Mammary epithelial cell (primary cell): ENCODE data around the gene PPP1R37.

Source experiments
- EZH2 ChIP-seq: IDR thresholded peaks from 2 replicates; pipeline ENCODE4 v1.6.1; 2012; ENCODE audit warnings: low read length, inconsistent platforms, borderline replicate concordance
- TF ChIP-seq, protein P1 (sequence below), 2 donors: IDR thresholded peaks in 1 of 2; conservative IDR thresholded peaks in 1 of 2; 2 replicates each; pipeline ENCODE4 v1.5.1; 2011 to 2012; ENCODE audit warnings: inconsistent platforms in 2 of 2, low read length in 2 of 2, mild to moderate bottlenecking in 2 of 2, control low read depth in 1 of 2, low read depth in 1 of 2; ENCODE audit not compliant: insufficient read depth in 1 of 2; ENCODE audit errors: extremely low read depth in 1 of 2

DNA sequence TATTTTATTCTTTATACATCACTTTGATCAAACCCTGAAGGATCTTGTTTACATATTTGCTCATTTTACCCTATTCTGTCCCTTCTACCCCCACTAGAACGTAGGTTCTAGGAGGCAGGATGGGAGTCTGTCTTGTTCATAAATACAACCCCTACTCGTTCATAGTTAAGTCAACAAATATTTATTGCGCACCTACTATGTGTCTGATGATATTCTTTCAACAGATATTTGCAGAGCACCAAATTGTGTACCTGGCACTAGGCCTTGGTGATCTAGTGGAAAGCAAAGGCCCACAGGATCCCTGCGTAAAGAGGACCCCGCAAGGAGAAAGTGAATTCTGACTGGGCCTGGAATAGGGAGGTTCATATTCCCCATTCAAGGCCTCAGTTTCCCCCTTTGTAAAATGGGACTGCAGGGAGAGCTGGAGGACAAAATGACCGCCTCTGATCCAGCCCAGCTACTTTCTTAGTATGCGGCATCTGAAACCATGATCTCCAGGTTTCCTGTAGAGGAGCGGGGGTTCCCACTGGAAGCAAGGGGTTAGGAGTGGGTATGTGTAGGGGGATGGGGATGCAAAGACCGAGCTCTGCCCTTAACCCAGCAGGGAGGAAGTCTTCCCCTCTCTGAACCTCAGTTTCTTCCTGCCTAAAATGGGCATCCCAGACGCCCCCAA lies 14.5 kb upstream of the PPP1R37 start:
- TF ChIP-seq, protein P1, sequence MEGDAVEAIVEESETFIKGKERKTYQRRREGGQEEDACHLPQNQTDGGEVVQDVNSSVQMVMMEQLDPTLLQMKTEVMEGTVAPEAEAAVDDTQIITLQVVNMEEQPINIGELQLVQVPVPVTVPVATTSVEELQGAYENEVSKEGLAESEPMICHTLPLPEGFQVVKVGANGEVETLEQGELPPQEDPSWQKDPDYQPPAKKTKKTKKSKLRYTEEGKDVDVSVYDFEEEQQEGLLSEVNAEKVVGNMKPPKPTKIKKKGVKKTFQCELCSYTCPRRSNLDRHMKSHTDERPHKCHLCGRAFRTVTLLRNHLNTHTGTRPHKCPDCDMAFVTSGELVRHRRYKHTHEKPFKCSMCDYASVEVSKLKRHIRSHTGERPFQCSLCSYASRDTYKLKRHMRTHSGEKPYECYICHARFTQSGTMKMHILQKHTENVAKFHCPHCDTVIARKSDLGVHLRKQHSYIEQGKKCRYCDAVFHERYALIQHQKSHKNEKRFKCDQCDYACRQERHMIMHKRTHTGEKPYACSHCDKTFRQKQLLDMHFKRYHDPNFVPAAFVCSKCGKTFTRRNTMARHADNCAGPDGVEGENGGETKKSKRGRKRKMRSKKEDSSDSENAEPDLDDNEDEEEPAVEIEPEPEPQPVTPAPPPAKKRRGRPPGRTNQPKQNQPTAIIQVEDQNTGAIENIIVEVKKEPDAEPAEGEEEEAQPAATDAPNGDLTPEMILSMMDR (conservative IDR thresholded peaks at IDR 0.05 in 1 of 2, IDR thresholded peaks at IDR 0.05 in 1 of 2; ENCODE audit: extremely low read depth in 1 of 2, insufficient read depth in 1 of 2, low read depth in 1 of 2, low read length in 2 of 2) = no peak
- no peak for TF ChIP-seq EZH2
